Measurements from ENCODE around the gene ATG4C.
A peak's percentile ranks its signal among the peaks of the same experiment; 100 is the strongest.
"Not testable (repeated sequence)": the region's sequence is repeated elsewhere in the genome, so short reads cannot be mapped to it uniquely, and the experiment has no call there.

Gene ATG4C

GRCh38 chr1:62774006-62774405 is 9.9 kb upstream of the ATG4C start:
- Histone ChIP-seq H3K9me2 (replicated peaks; ENCODE audit: control insufficient read depth, low read length) (no peaks in the 10 kb centered on the region), H3K79me2 (ENCODE audit: control insufficient read depth, low read length) (no peaks in the 10 kb centered on the region), H4K20me1 (ENCODE audit: control insufficient read depth, insufficient read depth, low read depth, low read length) (no peaks in the 10 kb centered on the region), H3K27me3 (ENCODE audit: control insufficient read depth, low read length) (peaks cover 4% of the 10 kb centered on the region), H3K4me1 (ENCODE audit: control insufficient read depth, low read length) (no peaks in the 10 kb centered on the region), H3K27ac (ENCODE audit: low read depth, low read length) (no peak overlapping the region), H3K4me3 (ENCODE audit: low read length) (no peak overlapping the region), H3K36me3 (ENCODE audit: control insufficient read depth, low read length) (no peaks in the 10 kb centered on the region), H3K9me3 (ENCODE audit: control insufficient read depth, insufficient read depth, low read length) (no peaks in the 10 kb centered on the region), H3F3A (ENCODE audit: control insufficient read depth, insufficient read depth) (no peaks in the 10 kb centered on the region), H3K4me2 (ENCODE audit: low read length) (no peak overlapping the region)
- TF ChIP-seq CTCF (IDR thresholded peaks at IDR 0.05; ENCODE audit: low read depth, low read length, poor library complexity, severe bottlenecking) (no peak), EZH2phosphoT487 (IDR thresholded peaks at IDR 0.05; ENCODE audit: borderline replicate concordance, low read length) (no peak)

GRCh38 chr1:62774971-62775595 is 8.8 kb upstream of the ATG4C start:
- Histone ChIP-seq H3K36me3 (ENCODE audit: control insufficient read depth, low read length) (no peaks in the 10 kb centered on the region), H3K79me2 (ENCODE audit: control insufficient read depth, low read length) (no peaks in the 10 kb centered on the region), H3K27me3 (ENCODE audit: control insufficient read depth, low read length) (peaks cover 4% of the 10 kb centered on the region), H3K4me1 (ENCODE audit: control insufficient read depth, low read length) (no peaks in the 10 kb centered on the region), H3K9me2 (replicated peaks; ENCODE audit: control insufficient read depth, low read length) (no peaks in the 10 kb centered on the region), H3K27ac (ENCODE audit: low read depth, low read length) (no peak overlapping the region), H3K4me3 (ENCODE audit: low read length) (no peak overlapping the region), H3F3A (ENCODE audit: control insufficient read depth, insufficient read depth) (no peaks in the 10 kb centered on the region), H3K9me3 (ENCODE audit: control insufficient read depth, insufficient read depth, low read length) (no peaks in the 10 kb centered on the region), H4K20me1 (ENCODE audit: control insufficient read depth, insufficient read depth, low read depth, low read length) (no peaks in the 10 kb centered on the region), H3K4me2 (ENCODE audit: low read length) (no peak overlapping the region)
- TF ChIP-seq EZH2phosphoT487 (IDR thresholded peaks at IDR 0.05; ENCODE audit: borderline replicate concordance, low read length), result no peak

GRCh38 chr1:62778208-62778607 is 5.7 kb upstream of the ATG4C start:
- Histone ChIP-seq H3K79me2 (ENCODE audit: control insufficient read depth, low read length) (no peaks in the 10 kb centered on the region), H3K4me3 (ENCODE audit: low read length) (no peak overlapping the region), H3K36me3 (ENCODE audit: control insufficient read depth, low read length) (no peaks in the 10 kb centered on the region), H3K4me2 (ENCODE audit: low read length) (no peak overlapping the region), H3K9me2 (replicated peaks; ENCODE audit: control insufficient read depth, low read length) (no peaks in the 10 kb centered on the region), H3F3A (ENCODE audit: control insufficient read depth, insufficient read depth) (peaks cover 2% of the 10 kb centered on the region; the same call in 1 of the 2 replicates), H4K20me1 (ENCODE audit: control insufficient read depth, insufficient read depth, low read depth, low read length) (no peaks in the 10 kb centered on the region), H3K27ac (ENCODE audit: low read depth, low read length) (no peak overlapping the region), H3K9me3 (ENCODE audit: control insufficient read depth, insufficient read depth, low read length) (no peaks in the 10 kb centered on the region), H3K4me1 (ENCODE audit: control insufficient read depth, low read length) (peaks cover 4% of the 10 kb centered on the region; the same call in 1 of the 2 replicates), H3K27me3 (ENCODE audit: control insufficient read depth, low read length) (peaks cover 16% of the 10 kb centered on the region)
- TF ChIP-seq EZH2phosphoT487 (IDR thresholded peaks at IDR 0.05; ENCODE audit: borderline replicate concordance, low read length) (no peak), CTCF (IDR thresholded peaks at IDR 0.05; ENCODE audit: low read depth, low read length, poor library complexity, severe bottlenecking) (no peak)

GRCh38 chr1:62781841-62782543 is 1.9 kb upstream of the ATG4C start:
- Histone ChIP-seq H3K27me3 (ENCODE audit: control insufficient read depth, low read length) (peaks cover 16% of the 10 kb centered on the region), H3K4me2 (ENCODE audit: low read length) (no peak overlapping the region), H3K79me2 (ENCODE audit: control insufficient read depth, low read length) (peaks cover 27% of the 10 kb centered on the region), H3K36me3 (ENCODE audit: control insufficient read depth, low read length) (no peaks in the 10 kb centered on the region), H3K9me2 (replicated peaks; ENCODE audit: control insufficient read depth, low read length) (no peaks in the 10 kb centered on the region), H3K4me3 (ENCODE audit: low read length) (no peak overlapping the region), H3K27ac (ENCODE audit: low read depth, low read length) (no peak overlapping the region), H3F3A (ENCODE audit: control insufficient read depth, insufficient read depth) (peaks cover 2% of the 10 kb centered on the region; the same call in 1 of the 2 replicates), H3K9me3 (ENCODE audit: control insufficient read depth, insufficient read depth, low read length) (no peaks in the 10 kb centered on the region), H4K20me1 (ENCODE audit: control insufficient read depth, insufficient read depth, low read depth, low read length) (no peaks in the 10 kb centered on the region), H3K4me1 (ENCODE audit: control insufficient read depth, low read length) (peaks cover 17% of the 10 kb centered on the region)
- TF ChIP-seq EZH2phosphoT487 (IDR thresholded peaks at IDR 0.05; ENCODE audit: borderline replicate concordance, low read length), result no peak
- TF ChIP-seq CTCF (IDR thresholded peaks at IDR 0.05; ENCODE audit: low read depth, low read length, poor library complexity, severe bottlenecking), result no peak

GRCh38 chr1:62782544-62783212 is 1.3 kb upstream of the ATG4C start:
- H3K27ac ChIP-seq (ENCODE audit: low read depth, low read length); H3K9me2 ChIP-seq (replicated peaks; ENCODE audit: control insufficient read depth, low read length); H3F3A ChIP-seq (ENCODE audit: control insufficient read depth, insufficient read depth); H3K9me3 ChIP-seq (ENCODE audit: control insufficient read depth, insufficient read depth, low read length); H3K36me3 ChIP-seq (ENCODE audit: control insufficient read depth, low read length); H4K20me1 ChIP-seq (ENCODE audit: control insufficient read depth, insufficient read depth, low read depth, low read length): not testable (repeated sequence)
- peaks cover 17% of the 10 kb centered on the region for H3K4me1 ChIP-seq (ENCODE audit: control insufficient read depth, low read length)
- H3K4me3 ChIP-seq (ENCODE audit: low read length), result peak overlapping the region; percentile 85
- peaks cover 32% of the 10 kb centered on the region for H3K79me2 ChIP-seq (ENCODE audit: control insufficient read depth, low read length)
- peak overlapping the region; percentile 73 for H3K4me2 ChIP-seq (ENCODE audit: low read length)
- peaks cover 16% of the 10 kb centered on the region for H3K27me3 ChIP-seq (ENCODE audit: control insufficient read depth, low read length)
